ENCODE measurements around the gene UBL7.
"Not testable (repeated sequence)": the region's sequence is repeated elsewhere in the genome, so short reads cannot be mapped to it uniquely, and the experiment has no call there.

UBL7 gene, protein sequence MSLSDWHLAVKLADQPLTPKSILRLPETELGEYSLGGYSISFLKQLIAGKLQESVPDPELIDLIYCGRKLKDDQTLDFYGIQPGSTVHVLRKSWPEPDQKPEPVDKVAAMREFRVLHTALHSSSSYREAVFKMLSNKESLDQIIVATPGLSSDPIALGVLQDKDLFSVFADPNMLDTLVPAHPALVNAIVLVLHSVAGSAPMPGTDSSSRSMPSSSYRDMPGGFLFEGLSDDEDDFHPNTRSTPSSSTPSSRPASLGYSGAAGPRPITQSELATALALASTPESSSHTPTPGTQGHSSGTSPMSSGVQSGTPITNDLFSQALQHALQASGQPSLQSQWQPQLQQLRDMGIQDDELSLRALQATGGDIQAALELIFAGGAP

GRCh38 chr15:74460871-74461846 is at the start of gene UBL7:
UBL7 (minus strand) TSS chr15:74461160; CDS start chr15:74458867, 2,293 bp downstream.
- DNase-seq, result peak; percentile 94

DNA sequence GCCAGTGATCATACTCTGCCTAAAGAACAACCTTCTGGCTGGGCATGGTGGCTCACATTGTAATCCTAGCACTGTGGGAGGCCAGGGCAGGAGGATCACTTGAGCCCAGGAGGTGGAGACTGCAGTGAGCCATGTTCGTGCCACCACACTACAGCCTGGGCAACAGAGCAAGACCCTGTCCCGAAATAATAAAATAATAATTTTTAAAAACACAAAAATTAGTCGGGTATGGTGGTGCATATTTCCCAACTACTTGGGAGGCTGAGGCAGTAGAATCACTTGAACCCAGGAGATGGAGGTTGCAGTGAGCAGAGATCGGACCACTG is 45.5 kb upstream of the UBL7 start:
- DNase-seq, result no peak

- DNase-seq, result no peak
Measured at GRCh38 chr15:74505837-74506514, 45.0 kb upstream of the UBL7 start.

- no peak for DNase-seq
Measured at GRCh38 chr15:74504836-74505235, 43.9 kb upstream of the UBL7 start.

DNA sequence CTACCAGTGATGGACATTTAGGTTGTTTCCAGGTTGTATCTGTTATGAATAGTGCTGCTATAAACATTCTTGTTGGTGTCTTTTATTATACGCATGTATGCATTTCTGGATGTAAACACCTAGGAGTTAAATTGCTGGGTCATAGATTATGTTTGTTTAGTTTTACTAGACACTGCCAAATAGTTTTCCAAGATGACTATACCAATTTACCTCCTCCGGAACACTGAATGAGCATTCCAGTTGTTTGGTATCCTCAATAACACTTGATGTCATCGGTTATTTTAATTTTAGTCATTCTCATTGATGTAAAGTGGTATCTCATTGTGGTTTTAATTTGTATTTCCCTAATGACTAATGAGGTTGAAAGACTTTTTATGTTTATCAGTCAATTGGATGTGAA is 43.5 kb upstream of the UBL7 start:
- no peak for DNase-seq

DNA sequence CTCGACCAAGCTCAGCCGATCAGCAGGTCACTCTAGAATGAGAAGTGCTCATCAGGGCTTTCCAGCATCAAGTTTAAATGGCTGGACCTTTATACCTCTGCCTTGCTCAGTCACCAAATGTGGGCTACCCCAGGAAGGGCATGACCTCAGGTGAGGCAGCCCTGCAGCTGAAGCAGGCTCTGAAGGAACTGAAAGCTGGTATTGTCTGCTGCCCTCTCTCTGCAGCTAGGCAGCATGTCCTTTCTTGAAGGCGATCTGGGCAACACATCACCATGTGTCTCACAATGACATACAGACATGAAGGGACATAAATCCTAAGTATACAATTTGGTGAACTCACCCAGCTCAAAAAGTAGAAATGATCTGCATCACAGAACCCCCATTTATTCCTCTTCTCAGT is 41.3 kb upstream of the UBL7 start:
- DNase-seq, result no peak

- DNase-seq, result no peak
Measured at GRCh38 chr15:74500401-74500800, 39.4 kb upstream of the UBL7 start.

DNA sequence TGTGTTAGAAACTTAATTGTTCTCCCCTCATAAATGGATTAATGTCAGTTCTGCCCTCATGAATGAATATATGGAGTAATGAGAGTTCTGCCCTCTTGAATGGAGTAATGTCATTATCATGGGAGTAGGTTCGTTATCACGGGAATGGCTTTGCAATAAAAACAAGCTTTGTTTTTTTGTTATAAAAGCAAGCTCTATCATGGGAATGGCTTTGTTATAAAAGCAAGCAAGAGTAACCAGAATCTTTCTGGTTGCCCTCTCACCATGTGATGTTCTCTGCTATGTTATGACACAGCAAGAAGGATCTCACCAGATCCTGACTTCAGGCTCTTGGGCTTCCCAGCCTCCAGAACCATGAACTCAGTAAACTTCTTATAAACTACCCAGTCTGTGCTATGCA is 38.4 kb upstream of the UBL7 start:
- DNase-seq, result no peak

- no peak for DNase-seq
Measured at GRCh38 chr15:74497584-74497983, 36.6 kb upstream of the UBL7 start.

DNA sequence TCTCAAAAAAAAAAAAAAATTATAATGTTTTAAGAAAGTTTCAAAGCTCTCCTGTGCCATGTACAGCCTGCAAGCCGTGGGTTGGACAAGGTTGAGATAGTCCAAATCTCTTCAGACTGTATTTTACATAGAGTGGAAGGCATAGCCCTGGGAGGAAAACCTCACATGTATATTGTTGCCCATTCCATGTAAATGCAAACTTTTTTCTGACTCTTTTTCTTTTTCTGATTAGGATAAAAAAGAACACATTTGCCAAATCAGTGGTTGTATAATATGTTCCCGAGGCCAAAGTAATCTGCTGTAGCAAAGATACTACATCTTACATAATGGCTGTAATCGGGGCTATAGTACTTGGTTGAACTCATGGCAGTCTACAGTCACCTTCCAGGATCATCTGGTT is 35.7 kb upstream of the UBL7 start:
- no peak for DNase-seq

GRCh38 chr15:74490339-74490689 is 29.4 kb upstream of the UBL7 start:
- DNase-seq, result no peak

GRCh38 chr15:74489518-74490338 is 28.8 kb upstream of the UBL7 start:
- peak; percentile 71 for DNase-seq

DNA sequence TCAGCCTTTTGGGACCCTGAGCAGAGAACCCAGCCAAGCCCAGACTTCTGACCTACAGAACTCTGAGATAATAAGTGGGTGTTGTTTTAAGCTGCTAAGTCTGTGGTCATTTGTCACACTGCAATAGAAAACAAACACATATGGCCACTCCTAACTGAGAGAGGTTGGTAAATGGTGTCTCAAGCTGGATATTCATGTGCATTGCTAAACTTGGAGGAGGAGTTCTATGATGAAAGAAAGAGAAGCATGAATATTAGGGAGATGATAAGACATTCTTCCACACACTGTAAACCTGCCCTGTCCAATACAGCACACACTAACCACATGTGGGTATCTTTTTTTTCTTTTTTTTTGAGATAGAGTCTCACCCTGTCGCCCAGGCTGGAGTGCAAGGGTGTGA is 27.8 kb upstream of the UBL7 start:
- no peak for DNase-seq

DNA sequence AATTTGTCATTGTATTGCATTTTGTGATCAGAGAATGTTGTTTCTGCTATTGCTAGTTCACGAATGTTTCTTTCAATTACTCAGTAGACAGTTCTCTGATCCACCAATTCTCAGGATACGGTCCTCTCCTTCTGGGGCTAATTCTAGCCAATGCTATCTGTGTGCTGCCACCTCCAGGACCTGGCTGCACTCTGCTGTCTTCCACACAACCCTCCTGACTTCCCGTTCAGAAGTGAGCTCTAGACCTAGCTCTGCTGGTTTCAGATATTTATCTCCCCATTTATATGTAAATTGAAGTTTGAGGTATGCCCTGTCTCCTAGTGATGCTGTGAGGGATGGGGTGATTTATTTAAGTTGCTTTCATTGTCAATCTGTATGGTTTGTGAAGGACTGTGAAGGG is 21.7 kb upstream of the UBL7 start:
- DNase-seq, result no peak

DNA sequence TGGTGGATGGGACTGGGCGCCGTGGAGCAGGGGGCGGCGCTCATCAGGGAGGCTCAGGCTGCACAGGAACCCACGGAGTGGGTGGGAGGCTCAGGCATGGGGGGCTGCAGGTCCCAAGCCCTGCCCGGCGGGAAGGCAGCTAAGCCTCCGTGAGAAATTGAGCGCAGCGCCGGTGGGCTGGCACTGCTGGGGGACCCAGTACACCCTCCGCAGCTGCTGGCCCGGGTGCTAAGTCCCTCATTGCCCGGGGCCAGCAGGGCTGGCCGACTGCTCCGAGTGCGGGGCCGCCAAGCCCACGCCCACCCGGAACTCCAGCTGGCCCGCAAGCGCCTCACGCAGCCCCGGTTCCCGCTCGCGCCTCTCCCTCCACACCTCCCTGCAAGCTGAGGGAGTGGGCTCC is 19.4 kb upstream of the UBL7 start:
- DNase-seq, result not testable (repeated sequence)

DNA sequence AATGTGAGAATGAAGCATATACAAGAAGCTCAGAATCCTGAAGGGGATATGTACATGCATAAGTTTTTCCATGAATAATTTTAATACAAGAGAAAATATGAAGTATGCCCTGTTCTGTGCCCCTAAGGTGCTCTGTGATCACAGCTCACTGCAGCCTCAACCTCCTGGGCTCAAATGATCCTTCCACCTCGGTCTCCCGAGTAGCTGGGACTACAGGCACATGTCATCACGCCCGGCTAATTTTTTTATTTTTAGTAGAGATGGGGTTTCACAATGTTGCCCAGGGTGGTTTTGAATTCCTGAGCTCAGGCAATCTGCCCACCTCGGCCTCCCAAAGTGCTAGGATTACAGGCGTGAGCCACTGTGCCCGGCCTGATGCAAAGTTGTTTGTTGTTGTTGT is 10.7 kb upstream of the UBL7 start:
- not testable (repeated sequence) for DNase-seq

DNA sequence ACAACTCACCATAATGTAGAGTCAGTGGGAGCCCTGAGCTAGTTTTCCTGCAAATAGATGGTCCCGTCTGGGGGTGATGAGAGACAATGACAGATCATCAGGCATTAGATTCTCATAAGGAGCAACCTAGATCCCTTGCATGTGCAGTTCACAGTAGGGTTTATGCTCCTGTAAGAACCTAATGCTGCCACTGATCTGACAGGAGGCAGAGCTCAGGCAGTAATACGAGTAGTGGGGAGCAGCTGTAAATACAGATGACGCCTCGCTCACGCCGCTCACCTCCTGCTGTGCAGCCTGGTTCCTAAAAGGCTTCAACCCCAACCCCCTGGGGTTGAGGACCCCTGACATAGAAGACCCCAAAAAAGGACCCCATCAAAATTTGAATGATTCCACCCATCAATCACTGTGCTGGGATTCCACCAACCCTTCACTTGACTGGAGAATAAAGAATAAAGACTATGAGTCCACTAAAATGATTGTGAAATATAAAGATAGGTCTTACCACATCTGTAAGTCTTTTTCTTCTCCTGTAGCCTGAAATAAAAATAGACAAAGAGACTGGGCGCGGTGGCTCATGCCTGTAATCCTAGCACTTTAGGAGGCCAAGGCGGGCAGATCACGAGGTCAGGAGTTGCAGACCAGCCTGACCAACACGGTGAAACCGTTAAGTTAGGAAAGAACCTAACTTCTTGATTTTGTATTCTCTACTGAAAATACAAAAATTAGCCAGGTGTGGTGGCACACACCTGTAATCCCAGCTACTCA is 9.9 kb upstream of the UBL7 start:
- no peak for DNase-seq

GRCh38 chr15:74468341-74469032 is 7.5 kb upstream of the UBL7 start:
- no peak for DNase-seq

GRCh38 chr15:74466570-74466969 is 5.6 kb upstream of the UBL7 start:
- DNase-seq, result no peak

GRCh38 chr15:74464897-74465296 is 3.9 kb upstream of the UBL7 start:
- DNase-seq, result no peak

GRCh38 chr15:74464216-74464615 is 3.3 kb upstream of the UBL7 start:
- DNase-seq, result peak; percentile 4

Data from CD4-positive, alpha-beta T cell treated with Interferon gamma for 1 hour (primary cell).